Measurements from ENCODE around the gene DCLK2. TPM values are rescaled to one million over a fixed set of nuclear protein-coding genes. Genes with fewer than 3 reads are reported as not detected.

DCLK2 gene
- total RNA-seq, 1 donor from 2014 or later: 2.7 TPM

- no peak overlapping the region for H3K4me3 ChIP-seq (ENCODE audit: low read depth, low read length)
- no peak for DNase-seq (ENCODE audit: low read depth)
- no peak for TF ChIP-seq CTCF (conservative IDR thresholded peaks at IDR 0.05; ENCODE audit: low read depth, low read length)
Measured at GRCh38 chr4:150289198-150289597, 211.0 kb downstream of the DCLK2 start.

GRCh38 chr4:150289881-150290280, 211.6 kb downstream of the DCLK2 start:
- TF ChIP-seq CTCF (conservative IDR thresholded peaks at IDR 0.05; ENCODE audit: low read depth, low read length): no peak
- no peak overlapping the region for H3K4me3 ChIP-seq (ENCODE audit: low read depth, low read length)
- no peak for DNase-seq (ENCODE audit: low read depth)

GRCh38 chr4:150297861-150298474, 219.7 kb downstream of the DCLK2 start:
- peak; percentile 79 for TF ChIP-seq CTCF (conservative IDR thresholded peaks at IDR 0.05; ENCODE audit: low read depth, low read length)
- DNase-seq (ENCODE audit: low read depth): no peak
- no peak overlapping the region for H3K4me3 ChIP-seq (ENCODE audit: low read depth, low read length)

- no peak for DNase-seq (ENCODE audit: low read depth)
- TF ChIP-seq CTCF (conservative IDR thresholded peaks at IDR 0.05; ENCODE audit: low read depth, low read length): no peak
- H3K4me3 ChIP-seq (ENCODE audit: low read depth, low read length): no peak overlapping the region
Measured at GRCh38 chr4:150299816-150300215, 221.6 kb downstream of the DCLK2 start.

- DNase-seq (ENCODE audit: low read depth): peak; percentile 91
- H3K4me3 ChIP-seq (ENCODE audit: low read depth, low read length): no peak overlapping the region
- no peak for TF ChIP-seq CTCF (conservative IDR thresholded peaks at IDR 0.05; ENCODE audit: low read depth, low read length)
Measured at GRCh38 chr4:150302553-150302952, 224.3 kb downstream of the DCLK2 start.

GRCh38 chr4:150305995-150306394, 227.8 kb downstream of the DCLK2 start:
- no peak for TF ChIP-seq CTCF (conservative IDR thresholded peaks at IDR 0.05; ENCODE audit: low read depth, low read length)
- H3K4me3 ChIP-seq (ENCODE audit: low read depth, low read length): no peak overlapping the region
- no peak for DNase-seq (ENCODE audit: low read depth)

GRCh38 chr4:150306719-150307118, 228.5 kb downstream of the DCLK2 start:
- TF ChIP-seq CTCF (conservative IDR thresholded peaks at IDR 0.05; ENCODE audit: low read depth, low read length): no peak
- no peak for DNase-seq (ENCODE audit: low read depth)
- no peak overlapping the region for H3K4me3 ChIP-seq (ENCODE audit: low read depth, low read length)
